Caco-2 (cell line): Measurements from ENCODE around the gene SOHLH1. TPM values are rescaled to one million over a fixed set of nuclear protein-coding genes. Genes with fewer than 3 reads are reported as not detected.

ENCODE experiments used
- BruUV-seq: library from RNA; stranded (reverse); fragments of 400-500 nt; replicated peaks from 2 replicates; lab custom pipeline; 2021; lab: Mats Ljungman, UMichigan
- CTCF ChIA-PET: fragments of 300-600 bp; sonication (Branson Sonifier 250); formaldehyde crosslinking; loops from one replicate; lab custom pipeline; 2022; ENCODE audit warnings: antibody characterized with exemption; lab: Charles Lee
- POLR2A ChIA-PET: fragments of 300-600 bp; sonication (Branson Sonifier 250); formaldehyde crosslinking; loops from one replicate; lab custom pipeline; 2022; ENCODE audit warnings: antibody characterized with exemption; lab: Charles Lee
- DNase-seq, 2 experiments: peaks; one replicate each; pipeline versions ENCODE4 v3.0.0 to v3.0.0-alpha.2; 2020 to 2022
- H3K27me3 ChIP-seq: replicated peaks from 2 replicates; pipeline ENCODE4 v1.6.0; 2011; ENCODE audit warnings: low read length; ENCODE audit not compliant: control insufficient read depth, insufficient read depth
- H3K36me3 ChIP-seq: 2 replicates; pipeline ENCODE4 v1.5.1; 2011; ENCODE audit warnings: low read length; ENCODE audit not compliant: control insufficient read depth, insufficient read depth
- H3K4me1 ChIP-seq: fragments of 250-450 bp; sonication (Bioruptor Pico); 2 replicates; pipeline ENCODE4 v1.5.1; 2020; ENCODE audit warnings: mild to moderate bottlenecking
- H3K4me3 ChIP-seq: 2 replicates; pipeline ENCODE4 v1.5.1; 2011; ENCODE audit warnings: low read depth, mild to moderate bottlenecking, control low read depth, low read length
- H3K9me3 ChIP-seq: fragments of 250-450 bp; sonication (Bioruptor Pico); 2 replicates; pipeline ENCODE4 v1.5.1; 2020; ENCODE audit warnings: mild to moderate bottlenecking, moderate library complexity
- H3K27ac Mint-ChIP-seq: one replicate; pipeline ENCODE4 v1.8.0; 2022; ENCODE audit warnings: mixed read lengths; ENCODE audit not compliant: unreplicated experiment
- H3K27me3 Mint-ChIP-seq: one replicate; pipeline ENCODE4 v1.8.0; 2022; ENCODE audit warnings: mixed read lengths; ENCODE audit not compliant: insufficient read depth, unreplicated experiment
- H3K36me3 Mint-ChIP-seq: one replicate; pipeline ENCODE4 v1.8.0; 2022; ENCODE audit warnings: mild to moderate bottlenecking, mixed read lengths; ENCODE audit not compliant: insufficient read depth, unreplicated experiment
- H3K4me1 Mint-ChIP-seq: one replicate; pipeline ENCODE4 v1.8.0; 2022; ENCODE audit warnings: low read depth, mixed read lengths; ENCODE audit not compliant: unreplicated experiment
- H3K4me3 Mint-ChIP-seq: one replicate; pipeline ENCODE4 v1.8.0; 2022; ENCODE audit warnings: mild to moderate bottlenecking, moderate library complexity, mixed read lengths; ENCODE audit not compliant: unreplicated experiment
- H3K9me3 Mint-ChIP-seq: one replicate; pipeline ENCODE4 v1.8.0; 2022; ENCODE audit warnings: mixed read lengths; ENCODE audit not compliant: unreplicated experiment
- CTCF ChIP-seq, 2 experiments: fragments of 200-600 bp in 1 of 2; IDR thresholded peaks; 1 replicate in 1 of 2; 2 replicates in 1 of 2; pipeline versions ENCODE4 v1.5.1 to v1.8.0; 2011 to 2022; ENCODE audit warnings: antibody characterized with exemption in 1 of 2, control low read depth in 1 of 2, inconsistent platforms in 1 of 2, low read depth in 1 of 2, low read length in 1 of 2, mild to moderate bottlenecking in 1 of 2, moderate library complexity in 1 of 2; ENCODE audit not compliant: insufficient read depth in 1 of 2, severe bottlenecking in 1 of 2, unreplicated experiment in 1 of 2
- intact Hi-C: fragments of 100-400 bp; cut with micrococcal nuclease; formaldehyde crosslinking; loops from one replicate; pipeline ENCODE4 v1.10.0; 2022; ENCODE audit not compliant: unreplicated experiment
- total RNA-seq: library from RNA; stranded (reverse); gene quantifications from 2 replicates; pipeline ENCODE4 v1.2.3, GENCODE V29; 2022

SOHLH1 gene
- total RNA-seq, 1 experiment from 2014 or later = 44.9 TPM

GRCh38 chr9:135716045-135716444, 16.8 kb upstream of the SOHLH1 start:
- H3K4me1 ChIP-seq = no peaks in the 10 kb centered on the region
- Mint-ChIP-seq H3K36me3 (no peaks in the 10 kb centered on the region), H3K4me3 (no peak overlapping the region), H3K4me1 (no peaks in the 10 kb centered on the region), H3K27ac (no peak overlapping the region), H3K9me3 (no peaks in the 10 kb centered on the region), H3K27me3 (peaks cover 17% of the 10 kb centered on the region)
- no peak for TF ChIP-seq CTCF (IDR thresholded peaks at IDR 0.05; ENCODE audit: insufficient read depth in 1 of 2, low read depth in 1 of 2, low read length in 1 of 2, severe bottlenecking in 1 of 2, unreplicated experiment in 1 of 2)
- no peak overlapping the region for H3K4me3 ChIP-seq
- ChIA-PET POLR2A (no interaction called here), CTCF (no interaction called here)
- H3K36me3 ChIP-seq = no peaks in the 10 kb centered on the region
- no peak for DNase-seq
- BruUV-seq = no TSS peak
- H3K9me3 ChIP-seq = no peaks in the 10 kb centered on the region
- no peaks in the 10 kb centered on the region; the same call in 1 of the 2 replicates for H3K27me3 ChIP-seq
- intact Hi-C loops = no loop called here

- DNase-seq = no peak
- intact Hi-C loops = no loop called here
- CTCF ChIA-PET = no interaction called here
- no peaks in the 10 kb centered on the region for H3K9me3 Mint-ChIP-seq
- no peak overlapping the region for H3K27ac Mint-ChIP-seq
- Histone ChIP-seq H3K4me1 (no peaks in the 10 kb centered on the region), H3K36me3 (no peaks in the 10 kb centered on the region), H3K27me3 (no peaks in the 10 kb centered on the region; the same call in 1 of the 2 replicates), H3K9me3 (no peaks in the 10 kb centered on the region), H3K4me3 (no peak overlapping the region)
- no peaks in the 10 kb centered on the region for H3K36me3 Mint-ChIP-seq
- TF ChIP-seq CTCF (IDR thresholded peaks at IDR 0.05; ENCODE audit: insufficient read depth in 1 of 2, low read depth in 1 of 2, low read length in 1 of 2, severe bottlenecking in 1 of 2, unreplicated experiment in 1 of 2) = no peak
- no peak overlapping the region for H3K4me3 Mint-ChIP-seq
- H3K27me3 Mint-ChIP-seq = peaks cover 24% of the 10 kb centered on the region
- no peaks in the 10 kb centered on the region for H3K4me1 Mint-ChIP-seq
- POLR2A ChIA-PET = no interaction called here
- no TSS peak for BruUV-seq
These were observed 15.8 kb upstream of the SOHLH1 start for GRCh38 chr9:135715056-135715595.

- BruUV-seq = no TSS peak
- Histone ChIP-seq H3K4me1 (no peaks in the 10 kb centered on the region), H3K27me3 (no peaks in the 10 kb centered on the region; the same call in 1 of the 2 replicates), H3K36me3 (no peaks in the 10 kb centered on the region), H3K9me3 (no peaks in the 10 kb centered on the region), H3K4me3 (no peak overlapping the region)
- TF ChIP-seq CTCF (IDR thresholded peaks at IDR 0.05; ENCODE audit: insufficient read depth in 1 of 2, low read depth in 1 of 2, low read length in 1 of 2, severe bottlenecking in 1 of 2, unreplicated experiment in 1 of 2) = no peak
- H3K36me3 Mint-ChIP-seq = no peaks in the 10 kb centered on the region
- ChIA-PET POLR2A (no interaction called here), CTCF (no interaction called here)
- intact Hi-C loops = no loop called here
- no peak overlapping the region for H3K27ac Mint-ChIP-seq
- H3K27me3 Mint-ChIP-seq = peaks cover 28% of the 10 kb centered on the region
- no peaks in the 10 kb centered on the region for H3K4me1 Mint-ChIP-seq
- no peaks in the 10 kb centered on the region for H3K9me3 Mint-ChIP-seq
- H3K4me3 Mint-ChIP-seq = no peak overlapping the region
- no peak for DNase-seq
These were observed 15.2 kb upstream of the SOHLH1 start for GRCh38 chr9:135714242-135715055.
